DMS153 treated with DMSO at 0.1 percent for 48 hours (cell line): ENCODE data around the gene KIF17.

ENCODE experiments used
- DNase-seq: peaks from one replicate; lab custom pipeline; 2025; ENCODE audit not compliant: unreplicated experiment; lab: John Stamatoyannopoulos, UW

Gene KIF17

DNA sequence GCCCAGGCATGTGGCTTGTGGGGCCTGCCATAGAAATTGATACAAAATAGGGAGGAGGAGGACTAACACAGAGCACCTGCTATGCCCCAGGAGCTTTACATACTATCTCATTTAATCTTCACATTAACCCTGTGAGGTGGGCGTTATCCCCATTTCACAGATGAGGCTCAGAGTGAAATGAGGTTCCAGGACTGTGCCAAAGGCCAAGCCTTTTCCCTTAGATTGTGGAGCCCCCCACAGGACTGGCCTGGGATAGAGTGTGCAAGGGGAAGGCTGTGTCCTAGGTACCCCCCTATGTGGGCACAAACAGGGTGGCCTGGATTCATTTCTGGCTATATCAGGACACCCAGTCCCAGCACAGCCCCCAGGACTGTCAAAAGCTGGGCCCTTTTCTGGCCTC is 54.4 kb downstream of the KIF17 start:
- no peak for DNase-seq

DNA sequence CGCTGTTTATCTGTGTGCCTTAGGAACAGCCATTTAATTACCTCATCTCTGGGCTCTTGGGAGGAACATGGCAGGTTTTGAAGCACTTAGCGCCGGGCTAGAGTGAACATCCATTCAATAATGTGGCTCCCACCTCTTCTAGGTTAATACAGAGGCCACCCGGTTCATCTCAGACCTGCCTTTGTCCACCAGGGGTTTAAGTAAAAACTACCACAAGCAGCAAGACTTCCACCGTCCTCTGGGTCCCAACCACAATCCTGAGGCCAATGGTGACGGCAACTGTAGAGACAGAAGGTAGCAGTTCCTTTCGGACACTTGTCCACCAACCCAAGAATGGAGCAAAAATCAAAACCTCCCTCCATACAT is 55.7 kb downstream of the KIF17 start:
- DNase-seq, result no peak

DNA sequence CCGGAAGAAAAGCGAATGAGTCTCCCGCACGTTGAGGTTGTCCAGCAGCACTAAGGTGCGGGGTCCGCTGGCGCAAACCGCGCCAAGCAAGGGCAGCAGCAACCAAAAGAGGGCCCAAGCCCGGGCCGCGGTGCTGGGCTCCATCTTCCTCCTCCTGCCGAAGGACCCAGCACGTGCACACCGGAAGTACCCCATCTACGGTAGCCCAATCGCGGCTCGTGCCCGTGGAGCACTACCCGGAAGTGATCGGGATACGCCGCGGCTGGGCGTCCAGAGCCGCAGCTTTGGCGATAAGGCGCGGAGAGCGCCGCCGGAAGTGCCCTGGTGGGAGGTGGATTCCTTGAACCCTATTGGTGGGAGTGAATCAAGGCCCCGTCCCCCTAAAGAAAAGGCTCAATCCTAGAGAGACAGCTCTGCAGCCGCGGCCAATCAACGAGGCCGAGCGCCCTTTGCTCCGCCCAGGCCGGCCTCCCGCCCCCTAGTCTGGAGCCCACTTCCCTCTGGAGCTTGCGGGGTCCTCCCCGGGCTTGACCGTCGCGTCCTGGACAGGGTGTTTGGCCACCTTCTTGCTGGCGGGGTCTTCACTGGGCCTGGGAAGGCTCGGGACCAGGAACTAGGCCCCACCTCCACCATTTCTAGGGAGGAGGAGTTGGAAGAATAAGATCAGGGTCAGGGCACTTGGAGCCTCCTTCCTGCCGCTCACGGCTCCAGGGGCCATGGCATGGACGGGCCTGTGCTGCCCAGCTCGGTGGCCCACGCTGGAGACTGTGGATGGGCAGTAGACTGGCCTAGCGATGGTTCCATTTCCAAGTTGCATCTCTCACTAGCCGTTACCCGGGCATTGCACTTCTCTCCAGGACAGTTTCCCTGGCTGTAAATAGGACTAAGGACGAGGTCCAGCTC is 56.3 kb downstream of the KIF17 start, which contains the start of gene DDOST:
TSS of gene DDOST (minus strand) at position 163 of the 903 bp plus-strand sequence. CDS start at position 144, 19 bp downstream.
- DNase-seq, result peak; percentile 99

DNA sequence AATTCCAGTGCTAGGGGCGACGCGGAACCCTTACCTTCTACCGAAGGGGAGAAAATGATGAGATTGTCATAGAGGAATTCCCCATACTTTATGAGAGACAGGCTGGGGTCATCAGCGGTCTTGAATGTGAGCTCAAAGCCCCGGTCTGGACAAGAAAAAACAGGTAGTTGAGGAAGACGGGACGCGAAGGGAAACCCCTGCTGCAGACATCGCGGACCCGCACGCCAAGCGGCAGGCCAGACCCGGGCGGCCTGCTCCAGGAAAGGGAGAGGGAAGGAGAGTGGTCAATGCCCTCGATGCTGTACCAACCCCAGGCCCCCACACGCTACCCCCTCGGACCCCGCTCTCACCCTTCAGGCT is 57.0 kb downstream of the KIF17 start:
- no peak for DNase-seq

DNA sequence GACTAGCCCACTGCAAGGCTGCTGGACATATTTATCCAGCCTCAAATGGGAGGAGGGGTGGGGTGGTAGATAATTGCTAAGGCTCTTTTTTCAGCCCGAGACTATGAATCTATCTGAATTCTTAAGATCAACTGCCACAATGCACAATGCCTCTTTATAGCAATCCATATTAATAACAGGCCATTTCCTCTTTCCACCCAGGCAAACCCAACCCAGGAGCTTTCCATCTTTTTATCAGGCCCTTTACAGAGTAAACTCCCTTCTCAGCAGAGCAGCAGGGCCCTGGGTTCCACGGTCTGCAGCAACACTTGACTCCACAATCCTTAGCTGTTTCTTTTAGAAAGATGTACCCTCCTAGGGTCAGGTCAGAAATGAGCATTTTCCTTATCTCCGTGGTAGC is 57.4 kb downstream of the KIF17 start:
- no peak for DNase-seq

DNA sequence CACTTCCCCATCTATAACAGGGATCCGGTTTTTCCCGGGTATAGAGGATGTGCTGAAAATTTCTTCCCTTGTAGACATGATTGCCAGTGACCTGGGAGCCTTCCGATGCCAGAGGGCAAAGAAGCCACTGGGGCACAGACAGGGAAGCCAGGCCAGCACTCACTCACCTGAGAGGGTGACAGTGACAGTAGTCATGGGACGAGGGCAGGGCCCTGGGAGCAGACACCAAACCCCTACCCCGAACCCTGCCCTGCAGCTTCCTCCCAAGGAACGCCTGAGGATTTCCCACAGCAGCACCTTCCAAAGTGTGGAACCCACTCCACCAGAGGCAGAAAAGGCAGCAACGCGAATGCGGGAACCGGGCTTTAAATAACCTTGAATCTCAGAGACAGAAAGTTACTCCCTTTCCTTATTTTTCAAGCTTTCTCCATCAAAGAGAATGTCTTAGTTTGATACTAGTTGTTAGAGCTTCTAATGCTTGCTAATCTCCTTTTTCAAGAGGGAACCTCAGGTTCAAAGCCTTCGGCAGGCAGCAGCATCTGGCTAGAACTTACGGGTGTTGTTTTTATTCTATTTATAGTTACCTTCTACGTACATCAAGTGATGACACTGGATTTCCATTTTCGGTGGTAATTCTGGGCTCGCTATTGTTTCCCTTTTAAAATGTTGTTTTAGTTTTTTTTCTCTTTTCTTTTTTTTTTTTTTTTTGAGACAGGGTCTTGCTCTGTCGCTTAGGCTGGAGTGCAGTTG is 59.5 kb downstream of the KIF17 start:
- no peak for DNase-seq

DNA sequence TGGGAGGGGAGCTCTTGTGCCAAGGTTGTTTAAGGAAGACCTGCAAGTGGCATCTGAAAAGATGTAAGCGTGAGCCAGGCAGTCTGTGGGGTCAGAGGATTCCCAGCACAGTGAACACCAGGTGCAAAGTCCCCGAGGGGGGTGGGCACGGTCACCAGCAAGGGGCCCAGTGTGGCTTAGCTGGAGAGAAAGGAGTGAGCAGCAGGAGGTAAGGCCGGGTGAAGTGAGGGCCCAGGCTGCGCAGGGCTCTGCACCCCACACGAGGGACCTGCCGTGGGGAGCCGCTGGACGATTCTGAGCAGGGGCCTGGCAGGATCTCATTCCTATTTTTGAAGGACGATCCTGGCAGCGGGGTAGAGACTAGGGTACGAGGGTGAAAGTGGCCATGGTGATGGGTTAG is 60.8 kb downstream of the KIF17 start:
- no peak for DNase-seq

DNA sequence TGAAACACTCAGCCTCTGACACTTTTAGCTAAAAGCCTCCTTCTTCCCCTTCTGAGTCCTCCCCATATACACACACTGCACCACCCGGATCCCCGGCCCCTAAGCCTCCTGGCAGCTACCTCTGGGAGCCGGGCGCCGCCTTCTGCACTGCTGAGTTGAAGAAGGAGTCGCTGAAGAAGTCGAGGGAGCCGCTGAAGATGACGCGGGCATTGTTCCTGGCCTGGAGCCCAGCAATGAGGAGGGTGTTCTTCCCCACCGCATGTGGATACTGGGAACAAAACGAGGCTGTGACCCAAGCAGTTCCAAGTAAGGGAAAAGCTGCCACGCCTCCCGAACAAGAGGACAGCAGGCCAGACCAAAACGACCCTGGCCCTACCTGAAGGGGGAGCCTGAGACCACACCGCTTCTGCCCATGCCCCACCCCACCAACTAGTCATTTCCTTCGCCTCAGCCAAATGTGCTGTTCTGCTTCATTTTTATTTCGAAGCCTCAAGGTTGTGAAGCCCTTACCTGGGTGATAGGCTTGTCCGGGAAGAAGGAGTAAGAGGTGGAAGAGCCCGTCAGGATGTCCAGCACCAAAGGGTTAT is 63.6 kb downstream of the KIF17 start:
- no peak for DNase-seq

DNA sequence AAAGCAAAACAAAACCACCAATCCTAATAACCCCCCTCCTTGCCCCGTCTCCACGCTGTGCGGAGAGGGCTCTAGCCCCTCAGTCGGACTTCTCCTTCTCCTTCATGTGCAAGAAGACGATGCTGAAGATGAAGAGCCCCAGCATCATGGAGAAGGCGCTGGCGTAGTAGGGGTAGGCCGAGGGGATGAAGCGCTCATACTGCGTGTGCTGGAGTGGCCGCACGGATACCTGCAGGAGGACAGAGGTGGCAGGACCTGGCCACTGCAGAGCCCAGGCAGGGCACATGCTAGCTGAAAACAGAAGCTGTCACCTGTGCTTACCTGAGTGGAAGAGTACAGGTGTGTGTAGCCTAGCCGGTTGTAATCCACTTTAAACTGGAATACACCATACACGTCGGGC is 65.5 kb downstream of the KIF17 start:
- DNase-seq, result no peak

DNA sequence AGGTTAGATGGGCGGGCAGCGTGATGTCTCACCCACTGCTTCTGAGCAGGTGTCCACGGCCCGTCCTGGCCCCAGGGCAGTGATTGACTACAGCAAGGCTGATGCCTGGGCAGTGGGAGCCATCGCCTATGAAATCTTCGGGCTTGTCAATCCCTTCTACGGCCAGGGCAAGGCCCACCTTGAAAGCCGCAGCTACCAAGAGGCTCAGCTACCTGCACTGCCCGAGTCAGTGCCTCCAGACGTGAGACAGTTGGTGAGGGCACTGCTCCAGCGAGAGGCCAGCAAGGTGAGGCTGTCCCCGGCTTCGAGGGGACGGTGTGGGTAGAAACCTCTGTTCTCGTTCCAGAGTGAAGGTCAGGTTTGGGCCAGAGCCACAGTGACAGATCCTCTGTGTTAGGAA is 68.9 kb downstream of the KIF17 start:
- DNase-seq, result no peak

DNA sequence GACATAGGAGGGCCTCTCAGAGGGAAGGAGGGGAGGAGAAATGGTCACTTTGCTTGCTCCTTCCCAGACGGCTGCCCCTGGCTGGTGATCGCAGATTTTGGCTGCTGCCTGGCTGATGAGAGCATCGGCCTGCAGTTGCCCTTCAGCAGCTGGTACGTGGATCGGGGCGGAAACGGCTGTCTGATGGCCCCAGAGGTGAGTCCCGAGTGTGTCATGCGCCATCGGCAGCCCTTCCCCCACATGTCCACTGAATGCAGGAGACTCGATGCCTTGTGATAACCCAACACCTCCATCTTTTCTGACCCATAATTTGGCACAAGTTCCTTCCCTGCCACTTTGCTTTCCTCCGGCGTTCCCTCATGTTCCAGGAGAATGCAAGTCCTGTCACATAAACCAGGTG is 69.4 kb downstream of the KIF17 start:
- no peak for DNase-seq

DNA sequence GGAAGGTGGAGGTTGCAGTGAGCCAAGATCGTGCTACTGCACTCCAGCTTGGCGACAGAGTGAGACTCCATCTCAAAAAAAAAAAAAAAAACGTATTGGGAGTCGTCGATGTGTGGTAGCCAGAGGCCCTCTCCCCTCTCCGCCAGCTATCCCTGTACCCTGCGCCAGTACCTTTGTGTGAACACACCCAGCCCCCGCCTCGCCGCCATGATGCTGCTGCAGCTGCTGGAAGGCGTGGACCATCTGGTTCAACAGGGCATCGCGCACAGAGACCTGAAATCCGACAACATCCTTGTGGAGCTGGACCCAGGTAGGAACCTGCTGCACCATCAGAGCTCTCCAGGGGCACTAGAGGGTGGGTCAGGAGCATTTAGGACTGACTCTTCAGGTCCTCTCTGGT is 72.4 kb downstream of the KIF17 start:
- DNase-seq, result no peak

DNA sequence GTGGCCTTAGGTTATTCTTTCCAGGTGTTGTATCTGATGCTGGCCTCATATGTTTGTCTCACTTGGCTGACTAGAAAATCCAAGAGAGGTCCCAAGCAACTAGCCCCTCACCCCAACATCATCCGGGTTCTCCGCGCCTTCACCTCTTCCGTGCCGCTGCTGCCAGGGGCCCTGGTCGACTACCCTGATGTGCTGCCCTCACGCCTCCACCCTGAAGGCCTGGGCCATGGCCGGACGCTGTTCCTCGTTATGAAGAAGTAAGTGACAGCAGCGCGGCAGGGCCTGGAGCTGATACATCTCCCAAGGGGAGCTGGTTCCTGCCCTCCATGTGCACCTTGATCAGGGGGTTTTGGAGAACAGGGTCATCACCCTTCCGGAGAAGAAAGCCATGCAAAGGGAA is 73.4 kb downstream of the KIF17 start:
- no peak for DNase-seq

DNA sequence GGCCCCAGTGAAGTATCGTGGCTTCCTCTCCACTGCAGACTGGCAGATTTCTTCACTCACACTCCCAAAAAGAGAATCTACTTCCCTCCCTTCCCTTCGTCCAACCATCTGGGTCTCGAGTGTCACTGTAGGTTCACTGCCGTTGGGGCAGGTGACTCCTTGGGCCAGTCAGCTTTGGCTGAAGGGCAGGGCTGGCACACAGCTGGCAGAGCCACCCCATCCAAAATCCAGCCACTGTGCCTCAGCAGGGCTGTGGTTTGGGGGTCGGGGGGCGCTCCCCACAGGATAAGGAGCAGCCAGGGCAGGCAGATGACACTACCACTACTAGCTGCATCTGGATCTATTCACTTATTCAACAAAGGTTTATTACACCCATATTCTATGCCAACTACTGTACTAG is 74.7 kb downstream of the KIF17 start:
- DNase-seq, result no peak

DNA sequence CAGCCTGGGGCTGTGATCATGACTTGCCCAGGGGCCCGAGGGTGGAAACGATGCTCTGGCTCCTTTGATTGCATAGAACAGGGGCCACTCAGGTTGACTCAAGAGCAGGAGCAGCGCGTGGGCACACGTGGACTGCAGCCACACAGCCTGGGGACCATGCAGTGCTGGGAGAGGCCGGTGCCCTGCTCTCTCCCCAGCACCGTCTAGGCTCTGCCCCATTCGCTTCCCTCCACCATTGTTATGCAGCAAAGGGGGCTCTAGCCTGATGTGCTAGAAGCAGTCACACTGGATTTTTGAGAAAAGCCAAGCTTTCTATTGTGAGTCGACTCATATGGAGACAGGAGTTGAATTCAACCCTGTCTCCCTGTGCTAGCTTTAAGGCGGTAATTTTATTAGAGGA is 75.8 kb downstream of the KIF17 start:
- no peak for DNase-seq

DNA sequence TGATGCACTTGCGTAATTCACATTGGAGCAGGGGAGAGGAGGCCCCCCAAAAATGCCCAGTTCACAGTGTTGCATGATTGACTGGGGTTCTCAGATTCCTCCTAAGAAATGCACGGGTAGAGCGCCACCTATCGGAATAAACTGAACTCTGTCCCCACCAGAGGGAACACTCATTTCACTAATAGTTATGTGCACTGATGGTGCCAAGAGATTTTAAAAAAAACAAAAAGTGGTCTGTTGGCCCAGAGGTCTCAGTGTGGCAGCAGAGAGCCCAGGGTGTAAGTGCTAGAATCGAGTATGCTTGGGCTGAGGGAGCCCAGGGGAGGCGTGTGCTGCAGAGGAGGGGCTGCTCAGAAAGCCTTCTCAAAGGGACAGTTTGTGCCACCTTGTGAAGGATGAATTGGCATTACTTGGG is 77.6 kb downstream of the KIF17 start:
- DNase-seq, result peak; percentile 23

DNA sequence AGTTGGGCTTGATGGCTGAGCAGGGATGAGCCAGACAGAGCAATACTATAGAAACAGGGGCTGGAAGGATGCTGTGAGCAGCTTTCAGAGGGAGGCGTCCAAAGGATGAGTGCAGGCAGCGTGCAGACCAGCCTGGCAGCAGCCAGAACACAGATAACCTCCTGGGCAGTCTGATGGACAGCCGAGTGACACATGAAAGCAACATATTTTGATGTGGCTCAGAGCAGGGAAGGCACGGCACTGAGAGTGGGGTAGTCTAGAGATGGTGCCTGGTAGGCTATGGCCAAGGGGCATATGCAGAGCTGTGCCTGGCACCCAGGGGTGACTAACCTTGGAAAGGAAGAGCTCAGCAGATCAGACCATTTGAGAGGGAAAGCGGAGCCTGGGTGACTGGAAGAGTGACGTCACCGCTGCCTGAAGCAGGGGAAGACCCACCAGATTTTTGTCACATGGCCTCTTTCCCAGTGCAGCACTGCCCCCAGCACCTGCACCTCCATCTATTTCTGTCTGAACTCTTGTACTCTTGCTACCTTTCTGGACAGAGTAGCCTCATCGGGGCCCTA is 80.9 kb downstream of the KIF17 start:
- no peak for DNase-seq

DNA sequence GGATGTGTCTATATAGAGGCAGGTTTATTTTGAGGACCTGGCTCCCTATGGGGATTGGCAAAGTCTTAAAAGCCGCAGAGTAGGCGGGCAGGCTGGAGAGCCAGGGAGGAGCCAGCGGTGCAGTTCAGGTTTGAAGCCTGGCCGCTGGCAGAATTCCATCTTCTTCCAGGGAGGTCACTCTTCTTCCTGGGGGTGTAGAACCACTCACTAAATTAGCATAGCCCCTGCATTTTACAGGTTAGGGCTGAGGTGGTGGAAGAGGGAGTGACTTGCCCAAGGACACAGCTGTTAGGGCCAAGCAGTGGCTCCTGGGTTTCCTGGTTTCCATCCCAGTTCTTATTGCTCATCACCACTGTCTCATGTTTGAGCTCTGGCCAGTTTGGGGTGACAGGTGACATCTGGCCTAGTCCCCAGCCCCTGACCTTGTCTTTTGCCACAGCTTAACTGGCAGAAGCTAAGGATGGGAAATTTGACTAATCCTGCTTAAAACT is 83.2 kb downstream of the KIF17 start:
- DNase-seq, result peak; percentile 80

DNA sequence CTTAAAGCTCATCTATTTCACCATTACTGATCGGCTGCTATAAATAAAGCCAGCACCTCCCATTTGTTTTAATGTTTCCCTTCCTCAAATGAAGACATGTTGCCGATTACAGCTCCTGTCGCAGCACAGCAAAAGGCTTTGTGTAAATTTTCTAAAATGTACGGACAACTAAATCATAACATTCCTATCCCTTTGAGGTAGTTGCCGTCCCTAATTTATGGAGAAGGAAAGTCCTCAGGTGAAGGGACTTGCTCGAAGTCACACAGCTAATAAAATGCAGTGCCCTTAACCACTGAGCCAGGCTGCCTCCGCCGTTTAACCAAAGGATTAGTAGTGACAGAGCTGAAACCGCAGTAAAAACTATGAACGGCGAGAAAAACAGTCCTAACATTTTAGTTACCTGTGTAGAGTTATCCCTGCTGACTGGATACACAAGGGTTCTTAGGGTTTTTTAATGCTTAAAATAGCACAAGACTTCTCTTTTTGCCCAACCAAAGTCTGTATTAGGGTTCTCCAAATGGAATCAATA is 83.7 kb downstream of the KIF17 start:
- DNase-seq, result no peak

DNA sequence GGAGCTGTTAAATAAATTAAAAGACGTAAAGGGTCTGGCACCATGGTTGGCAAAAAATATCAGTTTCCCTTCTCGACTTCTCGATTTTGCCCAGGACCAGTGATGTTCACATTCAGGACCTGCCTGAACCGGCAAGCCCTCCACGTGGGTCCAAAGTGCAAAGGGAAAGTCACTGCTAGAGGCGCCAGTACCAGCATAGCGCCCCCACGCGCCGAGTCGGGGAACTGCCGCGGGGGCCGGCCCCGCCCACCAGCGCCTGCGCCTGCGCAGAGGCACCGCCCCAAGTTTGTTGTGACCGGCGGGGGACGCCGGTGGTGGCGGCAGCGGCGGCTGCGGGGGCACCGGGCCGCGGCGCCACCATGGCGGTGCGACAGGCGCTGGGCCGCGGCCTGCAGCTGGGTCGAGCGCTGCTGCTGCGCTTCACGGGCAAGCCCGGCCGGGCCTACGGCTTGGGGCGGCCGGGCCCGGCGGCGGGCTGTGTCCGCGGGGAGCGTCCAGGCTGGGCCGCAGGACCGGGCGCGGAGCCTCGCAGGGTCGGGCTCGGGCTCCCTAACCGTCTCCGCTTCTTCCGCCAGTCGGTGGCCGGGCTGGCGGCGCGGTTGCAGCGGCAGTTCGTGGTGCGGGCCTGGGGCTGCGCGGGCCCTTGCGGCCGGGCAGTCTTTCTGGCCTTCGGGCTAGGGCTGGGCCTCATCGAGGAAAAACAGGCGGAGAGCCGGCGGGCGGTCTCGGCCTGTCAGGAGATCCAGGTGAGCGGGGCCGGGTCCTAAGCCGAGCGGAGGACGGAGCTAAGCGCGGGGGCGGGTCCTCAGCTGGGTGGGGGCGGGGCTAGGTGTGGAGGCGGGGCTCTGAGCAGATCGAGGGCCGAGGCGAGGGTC is 84.4 kb downstream of the KIF17 start, which contains the start of gene PINK1:
TSS of gene PINK1 (plus strand) at position 269 of the 875 bp plus-strand sequence. CDS start at position 360, 91 bp downstream.
- DNase-seq, result peak; percentile 78
